Measurements from ENCODE around the gene TCF3.

TCF3 gene

GRCh38 chr19:1651568-1652291, 685 bp downstream of the TCF3 start:
- no peak for TF ChIP-seq Cebpa-rat (IDR thresholded peaks at IDR 0.05)
- H3K4me1 ChIP-seq = peaks cover 65 to 80% (median 73%) of the 10 kb centered on the region in 10 experiments
- no peaks in the 10 kb centered on the region for H3K9me3 ChIP-seq (replicated peaks in 1 of 11)
- peak overlapping the region; percentile 90 to 100 (median 97) for H3K4me2 ChIP-seq
- H3K27me3 ChIP-seq = peaks cover 0 to 4% (median 0%) of the 10 kb centered on the region in 11 experiments; a peak in 1 of 22 replicates
- peaks cover 18 to 49% (median 41%) of the 10 kb centered on the region in 11 experiments; a peak in 20 of 22 replicates for H4K20me1 ChIP-seq
- peaks cover 0 to 25% (median 7%) of the 10 kb centered on the region in 11 experiments; a peak in 13 of 22 replicates for H3K36me3 ChIP-seq
- H3K9ac ChIP-seq = peak overlapping the region; percentile 90 to 99 (median 98)
- peak overlapping the region; percentile 93 to 100 (median 99) for H3K27ac ChIP-seq
- H3K4me3 ChIP-seq = peak overlapping the region; percentile 73 to 91 (median 86)

DNA sequence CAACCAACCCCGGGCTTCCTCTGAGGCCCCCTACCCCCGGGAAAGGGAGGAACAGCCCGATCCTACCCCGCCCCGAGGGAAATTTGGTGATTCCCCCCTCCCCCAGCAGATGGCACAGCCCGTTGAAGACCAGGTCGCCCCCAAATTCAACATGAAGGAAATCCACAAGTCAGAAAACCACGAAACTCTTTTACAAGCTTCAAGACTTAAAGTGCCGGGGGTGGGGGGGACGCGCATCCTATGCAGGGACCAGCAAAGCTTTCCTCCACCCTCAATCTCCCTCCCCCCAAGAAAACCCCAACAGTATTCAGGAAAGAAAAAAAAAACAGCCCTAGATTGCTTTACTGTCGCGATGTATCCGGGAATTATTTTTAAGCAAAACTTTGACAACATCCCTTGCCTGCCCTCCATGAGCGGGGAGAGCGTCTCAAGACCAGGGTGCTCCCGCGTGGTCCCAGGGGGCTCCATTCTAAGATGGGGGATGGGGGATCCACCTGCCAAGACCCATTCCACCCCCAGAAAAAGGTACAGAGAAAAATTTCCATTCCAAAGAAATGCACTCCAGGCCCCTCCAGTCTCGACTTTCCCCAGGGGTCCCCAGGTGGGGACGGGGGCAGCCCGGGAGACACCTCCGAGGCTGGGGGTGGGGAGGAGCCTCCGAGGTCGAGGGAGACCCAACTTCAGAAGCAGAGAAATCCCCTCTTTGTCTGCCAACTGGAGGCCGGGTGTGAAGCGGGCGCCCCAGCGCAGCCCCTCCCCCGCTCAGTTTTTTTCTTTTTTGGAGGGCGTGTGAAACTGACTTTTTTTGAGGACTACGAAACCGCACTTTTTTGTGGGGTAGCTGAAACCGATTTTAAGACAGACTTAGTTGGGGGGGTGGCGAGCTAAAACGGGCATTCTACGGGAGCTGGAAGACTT, 1.5 kb downstream of the TCF3 start:
- TF ChIP-seq Cebpa-rat (IDR thresholded peaks at IDR 0.05) = no peak
- H3K4me3 ChIP-seq = peak overlapping the region; percentile 73 to 91 (median 86)
- peak overlapping the region; percentile 90 to 99 (median 98) for H3K9ac ChIP-seq
- H3K36me3 ChIP-seq = peaks cover 0 to 33% (median 13%) of the 10 kb centered on the region in 11 experiments; a peak in 18 of 22 replicates
- H4K20me1 ChIP-seq = peaks cover 21 to 57% (median 46%) of the 10 kb centered on the region in 11 experiments; a peak in 20 of 22 replicates
- peak overlapping the region; percentile 90 to 100 (median 97) for H3K4me2 ChIP-seq
- H3K27ac ChIP-seq = peak overlapping the region; percentile 93 to 100 (median 99); a peak in 21 of 22 replicates
- H3K9me3 ChIP-seq (replicated peaks in 1 of 11) = no peaks in the 10 kb centered on the region
- peaks cover 65 to 80% (median 76%) of the 10 kb centered on the region in 10 experiments for H3K4me1 ChIP-seq
- H3K27me3 ChIP-seq = no peaks in the 10 kb centered on the region

GRCh38 chr19:1649706-1650649, 2.4 kb downstream of the TCF3 start:
- Histone ChIP-seq H3K4me2 (peak overlapping the region; percentile 90 to 100 (median 97)), H3K4me1 (peaks cover 65 to 80% (median 76%) of the 10 kb centered on the region in 10 experiments), H4K20me1 (peaks cover 21 to 66% (median 55%) of the 10 kb centered on the region in 11 experiments; a peak in 21 of 22 replicates), H3K9ac (peak overlapping the region; percentile 90 to 99 (median 98); a peak in 21 of 22 replicates), H3K4me3 (peak overlapping the region; percentile 73 to 91 (median 86)), H3K36me3 (peaks cover 0 to 42% (median 22%) of the 10 kb centered on the region in 11 experiments; a peak in 19 of 22 replicates), H3K9me3 (replicated peaks in 1 of 11) (no peaks in the 10 kb centered on the region), H3K27me3 (no peaks in the 10 kb centered on the region), H3K27ac (peak overlapping the region in 10 of 11 experiments; percentile 22 to 100 (median 98); a peak in 19 of 22 replicates)
- no peak for TF ChIP-seq Cebpa-rat (IDR thresholded peaks at IDR 0.05)

- Histone ChIP-seq H4K20me1 (peaks cover 23 to 76% (median 64%) of the 10 kb centered on the region in 11 experiments; a peak in 21 of 22 replicates), H3K27me3 (no peaks in the 10 kb centered on the region), H3K9ac (peak overlapping the region; percentile 90 to 99 (median 98)), H3K36me3 (peaks cover 1 to 52% (median 32%) of the 10 kb centered on the region in 11 experiments; a peak in 21 of 22 replicates), H3K4me1 (peaks cover 65 to 80% (median 76%) of the 10 kb centered on the region in 10 experiments), H3K4me3 (peak overlapping the region; percentile 17 to 91 (median 86); a peak in 19 of 20 replicates), H3K27ac (peak overlapping the region in 10 of 11 experiments; percentile 23 to 100 (median 98); a peak in 19 of 22 replicates), H3K4me2 (peak overlapping the region; percentile 90 to 100 (median 97)), H3K9me3 (replicated peaks in 1 of 11) (no peaks in the 10 kb centered on the region)
- peak in 8 of 11 experiments; percentile 21 to 81 (median 64); a peak in 11 of 22 replicates for TF ChIP-seq Cebpa-rat (IDR thresholded peaks at IDR 0.05)
These were observed 3.4 kb downstream of the TCF3 start for GRCh38 chr19:1648920-1649541.

GRCh38 chr19:1648459-1648849, 4.0 kb downstream of the TCF3 start:
- peaks cover 63 to 80% (median 75%) of the 10 kb centered on the region in 10 experiments for H3K4me1 ChIP-seq
- H3K36me3 ChIP-seq = peaks cover 7 to 57% (median 37%) of the 10 kb centered on the region in 11 experiments
- H3K4me2 ChIP-seq = peak overlapping the region; percentile 90 to 100 (median 97)
- H3K27ac ChIP-seq = peak overlapping the region in 10 of 11 experiments; percentile 23 to 100 (median 98); a peak in 20 of 22 replicates
- TF ChIP-seq Cebpa-rat (IDR thresholded peaks at IDR 0.05) = no peak
- H3K9me3 ChIP-seq (replicated peaks in 1 of 11) = no peaks in the 10 kb centered on the region
- H3K27me3 ChIP-seq = no peaks in the 10 kb centered on the region
- H3K9ac ChIP-seq = peak overlapping the region; percentile 90 to 99 (median 98)
- peak overlapping the region; percentile 34 to 91 (median 86); a peak in 19 of 20 replicates for H3K4me3 ChIP-seq
- H4K20me1 ChIP-seq = peaks cover 28 to 82% (median 69%) of the 10 kb centered on the region in 11 experiments; a peak in 21 of 22 replicates

GRCh38 chr19:1647501-1648458, 4.6 kb downstream of the TCF3 start:
- no peak for TF ChIP-seq Cebpa-rat (IDR thresholded peaks at IDR 0.05)
- Histone ChIP-seq H3K4me2 (peak overlapping the region; percentile 90 to 100 (median 97)), H3K4me3 (peak overlapping the region; percentile 34 to 91 (median 86)), H3K4me1 (peaks cover 66 to 84% (median 79%) of the 10 kb centered on the region in 10 experiments), H3K27ac (peak overlapping the region; percentile 23 to 100 (median 98); a peak in 20 of 22 replicates), H3K9me3 (replicated peaks in 1 of 11) (no peaks in the 10 kb centered on the region), H3K36me3 (peaks cover 12 to 64% (median 44%) of the 10 kb centered on the region in 11 experiments), H4K20me1 (peaks cover 28 to 88% (median 75%) of the 10 kb centered on the region in 11 experiments; a peak in 21 of 22 replicates), H3K9ac (peak overlapping the region; percentile 90 to 99 (median 98)), H3K27me3 (no peaks in the 10 kb centered on the region)
